ENCODE results near the gene EFEMP2. TPM values are rescaled to one million over a fixed set of nuclear protein-coding genes. Genes with fewer than 3 reads are reported as not detected.

The EFEMP2 gene
- total and polyA plus RNA-seq, 2 experiments from 2014 or later: 7.4 to 9.4 TPM

DNA sequence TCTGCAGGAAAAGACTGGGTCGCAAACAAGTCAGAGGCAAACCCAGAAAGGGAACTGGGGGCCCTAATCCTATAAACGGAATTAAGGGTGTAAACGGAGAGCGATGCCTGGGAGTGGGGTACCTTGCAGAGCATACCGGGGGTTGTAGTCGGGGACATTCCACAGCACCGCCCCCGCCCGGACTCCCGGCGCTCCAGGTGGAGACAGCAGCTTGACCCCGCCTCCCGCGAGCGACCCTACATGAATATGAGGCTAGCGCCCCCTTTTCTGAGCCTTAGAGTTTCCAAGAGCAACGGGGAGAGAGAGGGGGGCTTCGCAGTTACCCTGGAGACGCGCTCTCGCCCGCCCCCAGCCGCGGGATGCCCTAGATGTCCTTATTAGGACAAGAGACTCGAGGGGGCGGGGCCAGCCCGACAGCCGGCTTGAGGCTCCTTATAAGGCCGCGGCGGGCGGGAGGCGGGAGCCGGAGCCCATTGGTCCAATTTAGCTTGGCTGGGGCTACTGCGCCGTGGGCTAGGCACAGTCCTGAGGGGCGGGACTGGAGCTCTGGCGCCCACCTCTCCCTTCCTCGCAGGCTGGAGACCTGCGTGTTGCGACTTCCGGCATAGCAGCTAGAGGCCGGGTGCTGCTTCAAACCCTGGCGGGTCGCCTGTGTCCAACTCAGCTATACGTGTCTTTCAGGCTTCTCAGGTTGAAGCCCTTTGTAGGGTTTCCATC is 13.3 kb downstream of the EFEMP2 start:
- peaks cover 31% of the 10 kb centered on the region for H4K20me1 ChIP-seq (replicated peaks; ENCODE audit: insufficient read depth)
- H3K9me2 ChIP-seq (ENCODE audit: insufficient read depth): no peaks in the 10 kb centered on the region
- no peak overlapping the region for H2AFZ ChIP-seq
- no peaks in the 10 kb centered on the region for H3K27me3 ChIP-seq (ENCODE audit: insufficient read depth)
- peaks cover 28% of the 10 kb centered on the region for H3K4me1 Mint-ChIP-seq
- peaks cover 4% of the 10 kb centered on the region; the same call in 2 of the 3 replicates for H3K9me3 Mint-ChIP-seq
- DNase-seq (ENCODE audit: low spot score): peak; percentile 100
- H3K27ac Mint-ChIP-seq: peak overlapping the region; percentile 97
- TF ChIP-seq POLR2AphosphoS5 (IDR thresholded peaks at IDR 0.05; ENCODE audit: low read depth) (peak; percentile 87), JUNB (IDR thresholded peaks at IDR 0.05; ENCODE audit: unreplicated experiment) (no peak), EZH2phosphoT487 (IDR thresholded peaks at IDR 0.05; ENCODE audit: unreplicated experiment) (no peak), NANOG (IDR thresholded peaks at IDR 0.05; ENCODE audit: borderline replicate concordance) (no peak), ZNF114 (CRISPR knock-in tag; IDR thresholded peaks at IDR 0.05) (no peak), EZH2 (IDR thresholded peaks at IDR 0.05; ENCODE audit: low read depth, unreplicated experiment) (no peak), ZNF331 (CRISPR knock-in tag; IDR thresholded peaks at IDR 0.05; ENCODE audit: low read depth) (no peak), CREB1 (CRISPR knock-in tag; IDR thresholded peaks at IDR 0.05; ENCODE audit: low read depth) (no peak), STAT1 (IDR thresholded peaks at IDR 0.05; ENCODE audit: unreplicated experiment) (no peak)
- TF ChIP-seq, protein P1, sequence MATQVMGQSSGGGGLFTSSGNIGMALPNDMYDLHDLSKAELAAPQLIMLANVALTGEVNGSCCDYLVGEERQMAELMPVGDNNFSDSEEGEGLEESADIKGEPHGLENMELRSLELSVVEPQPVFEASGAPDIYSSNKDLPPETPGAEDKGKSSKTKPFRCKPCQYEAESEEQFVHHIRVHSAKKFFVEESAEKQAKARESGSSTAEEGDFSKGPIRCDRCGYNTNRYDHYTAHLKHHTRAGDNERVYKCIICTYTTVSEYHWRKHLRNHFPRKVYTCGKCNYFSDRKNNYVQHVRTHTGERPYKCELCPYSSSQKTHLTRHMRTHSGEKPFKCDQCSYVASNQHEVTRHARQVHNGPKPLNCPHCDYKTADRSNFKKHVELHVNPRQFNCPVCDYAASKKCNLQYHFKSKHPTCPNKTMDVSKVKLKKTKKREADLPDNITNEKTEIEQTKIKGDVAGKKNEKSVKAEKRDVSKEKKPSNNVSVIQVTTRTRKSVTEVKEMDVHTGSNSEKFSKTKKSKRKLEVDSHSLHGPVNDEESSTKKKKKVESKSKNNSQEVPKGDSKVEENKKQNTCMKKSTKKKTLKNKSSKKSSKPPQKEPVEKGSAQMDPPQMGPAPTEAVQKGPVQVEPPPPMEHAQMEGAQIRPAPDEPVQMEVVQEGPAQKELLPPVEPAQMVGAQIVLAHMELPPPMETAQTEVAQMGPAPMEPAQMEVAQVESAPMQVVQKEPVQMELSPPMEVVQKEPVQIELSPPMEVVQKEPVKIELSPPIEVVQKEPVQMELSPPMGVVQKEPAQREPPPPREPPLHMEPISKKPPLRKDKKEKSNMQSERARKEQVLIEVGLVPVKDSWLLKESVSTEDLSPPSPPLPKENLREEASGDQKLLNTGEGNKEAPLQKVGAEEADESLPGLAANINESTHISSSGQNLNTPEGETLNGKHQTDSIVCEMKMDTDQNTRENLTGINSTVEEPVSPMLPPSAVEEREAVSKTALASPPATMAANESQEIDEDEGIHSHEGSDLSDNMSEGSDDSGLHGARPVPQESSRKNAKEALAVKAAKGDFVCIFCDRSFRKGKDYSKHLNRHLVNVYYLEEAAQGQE (IDR thresholded peaks at IDR 0.05; ENCODE audit: unreplicated experiment): no peak
- TF ChIP-seq, protein P2, sequence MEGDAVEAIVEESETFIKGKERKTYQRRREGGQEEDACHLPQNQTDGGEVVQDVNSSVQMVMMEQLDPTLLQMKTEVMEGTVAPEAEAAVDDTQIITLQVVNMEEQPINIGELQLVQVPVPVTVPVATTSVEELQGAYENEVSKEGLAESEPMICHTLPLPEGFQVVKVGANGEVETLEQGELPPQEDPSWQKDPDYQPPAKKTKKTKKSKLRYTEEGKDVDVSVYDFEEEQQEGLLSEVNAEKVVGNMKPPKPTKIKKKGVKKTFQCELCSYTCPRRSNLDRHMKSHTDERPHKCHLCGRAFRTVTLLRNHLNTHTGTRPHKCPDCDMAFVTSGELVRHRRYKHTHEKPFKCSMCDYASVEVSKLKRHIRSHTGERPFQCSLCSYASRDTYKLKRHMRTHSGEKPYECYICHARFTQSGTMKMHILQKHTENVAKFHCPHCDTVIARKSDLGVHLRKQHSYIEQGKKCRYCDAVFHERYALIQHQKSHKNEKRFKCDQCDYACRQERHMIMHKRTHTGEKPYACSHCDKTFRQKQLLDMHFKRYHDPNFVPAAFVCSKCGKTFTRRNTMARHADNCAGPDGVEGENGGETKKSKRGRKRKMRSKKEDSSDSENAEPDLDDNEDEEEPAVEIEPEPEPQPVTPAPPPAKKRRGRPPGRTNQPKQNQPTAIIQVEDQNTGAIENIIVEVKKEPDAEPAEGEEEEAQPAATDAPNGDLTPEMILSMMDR (conservative IDR thresholded peaks at IDR 0.05; ENCODE audit: low read depth in 2 of 2): peak in 1 of 2 experiments; percentile 55; a peak in 2 of 4 replicates
- TF ChIP-seq, protein P3, sequence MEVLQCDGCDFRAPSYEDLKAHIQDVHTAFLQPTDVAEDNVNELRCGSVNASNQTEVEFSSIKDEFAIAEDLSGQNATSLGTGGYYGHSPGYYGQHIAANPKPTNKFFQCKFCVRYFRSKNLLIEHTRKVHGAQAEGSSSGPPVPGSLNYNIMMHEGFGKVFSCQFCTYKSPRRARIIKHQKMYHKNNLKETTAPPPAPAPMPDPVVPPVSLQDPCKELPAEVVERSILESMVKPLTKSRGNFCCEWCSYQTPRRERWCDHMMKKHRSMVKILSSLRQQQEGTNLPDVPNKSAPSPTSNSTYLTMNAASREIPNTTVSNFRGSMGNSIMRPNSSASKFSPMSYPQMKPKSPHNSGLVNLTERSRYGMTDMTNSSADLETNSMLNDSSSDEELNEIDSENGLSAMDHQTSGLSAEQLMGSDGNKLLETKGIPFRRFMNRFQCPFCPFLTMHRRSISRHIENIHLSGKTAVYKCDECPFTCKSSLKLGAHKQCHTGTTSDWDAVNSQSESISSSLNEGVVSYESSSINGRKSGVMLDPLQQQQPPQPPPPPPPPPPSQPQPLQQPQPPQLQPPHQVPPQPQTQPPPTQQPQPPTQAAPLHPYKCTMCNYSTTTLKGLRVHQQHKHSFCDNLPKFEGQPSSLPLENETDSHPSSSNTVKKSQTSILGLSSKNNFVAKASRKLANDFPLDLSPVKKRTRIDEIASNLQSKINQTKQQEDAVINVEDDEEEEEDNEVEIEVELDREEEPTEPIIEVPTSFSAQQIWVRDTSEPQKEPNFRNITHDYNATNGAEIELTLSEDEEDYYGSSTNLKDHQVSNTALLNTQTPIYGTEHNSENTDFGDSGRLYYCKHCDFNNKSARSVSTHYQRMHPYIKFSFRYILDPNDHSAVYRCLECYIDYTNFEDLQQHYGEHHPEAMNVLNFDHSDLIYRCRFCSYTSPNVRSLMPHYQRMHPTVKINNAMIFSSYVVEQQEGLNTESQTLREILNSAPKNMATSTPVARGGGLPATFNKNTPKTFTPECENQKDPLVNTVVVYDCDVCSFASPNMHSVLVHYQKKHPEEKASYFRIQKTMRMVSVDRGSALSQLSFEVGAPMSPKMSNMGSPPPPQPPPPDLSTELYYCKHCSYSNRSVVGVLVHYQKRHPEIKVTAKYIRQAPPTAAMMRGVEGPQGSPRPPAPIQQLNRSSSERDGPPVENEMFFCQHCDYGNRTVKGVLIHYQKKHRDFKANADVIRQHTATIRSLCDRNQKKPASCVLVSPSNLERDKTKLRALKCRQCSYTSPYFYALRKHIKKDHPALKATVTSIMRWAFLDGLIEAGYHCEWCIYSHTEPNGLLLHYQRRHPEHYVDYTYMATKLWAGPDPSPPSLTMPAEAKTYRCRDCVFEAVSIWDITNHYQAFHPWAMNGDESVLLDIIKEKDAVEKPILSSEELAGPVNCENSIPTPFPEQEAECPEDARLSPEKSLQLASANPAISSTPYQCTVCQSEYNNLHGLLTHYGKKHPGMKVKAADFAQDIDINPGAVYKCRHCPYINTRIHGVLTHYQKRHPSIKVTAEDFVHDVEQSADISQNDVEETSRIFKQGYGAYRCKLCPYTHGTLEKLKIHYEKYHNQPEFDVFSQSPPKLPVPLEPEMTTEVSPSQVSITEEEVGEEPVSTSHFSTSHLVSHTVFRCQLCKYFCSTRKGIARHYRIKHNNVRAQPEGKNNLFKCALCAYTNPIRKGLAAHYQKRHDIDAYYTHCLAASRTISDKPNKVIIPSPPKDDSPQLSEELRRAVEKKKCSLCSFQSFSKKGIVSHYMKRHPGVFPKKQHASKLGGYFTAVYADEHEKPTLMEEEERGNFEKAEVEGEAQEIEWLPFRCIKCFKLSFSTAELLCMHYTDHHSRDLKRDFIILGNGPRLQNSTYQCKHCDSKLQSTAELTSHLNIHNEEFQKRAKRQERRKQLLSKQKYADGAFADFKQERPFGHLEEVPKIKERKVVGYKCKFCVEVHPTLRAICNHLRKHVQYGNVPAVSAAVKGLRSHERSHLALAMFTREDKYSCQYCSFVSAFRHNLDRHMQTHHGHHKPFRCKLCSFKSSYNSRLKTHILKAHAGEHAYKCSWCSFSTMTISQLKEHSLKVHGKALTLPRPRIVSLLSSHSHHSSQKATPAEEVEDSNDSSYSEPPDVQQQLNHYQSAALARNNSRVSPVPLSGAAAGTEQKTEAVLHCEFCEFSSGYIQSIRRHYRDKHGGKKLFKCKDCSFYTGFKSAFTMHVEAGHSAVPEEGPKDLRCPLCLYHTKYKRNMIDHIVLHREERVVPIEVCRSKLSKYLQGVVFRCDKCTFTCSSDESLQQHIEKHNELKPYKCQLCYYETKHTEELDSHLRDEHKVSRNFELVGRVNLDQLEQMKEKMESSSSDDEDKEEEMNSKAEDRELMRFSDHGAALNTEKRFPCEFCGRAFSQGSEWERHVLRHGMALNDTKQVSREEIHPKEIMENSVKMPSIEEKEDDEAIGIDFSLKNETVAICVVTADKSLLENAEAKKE (CRISPR knock-in tag; IDR thresholded peaks at IDR 0.05): no peak
- TF ChIP-seq, protein P4, sequence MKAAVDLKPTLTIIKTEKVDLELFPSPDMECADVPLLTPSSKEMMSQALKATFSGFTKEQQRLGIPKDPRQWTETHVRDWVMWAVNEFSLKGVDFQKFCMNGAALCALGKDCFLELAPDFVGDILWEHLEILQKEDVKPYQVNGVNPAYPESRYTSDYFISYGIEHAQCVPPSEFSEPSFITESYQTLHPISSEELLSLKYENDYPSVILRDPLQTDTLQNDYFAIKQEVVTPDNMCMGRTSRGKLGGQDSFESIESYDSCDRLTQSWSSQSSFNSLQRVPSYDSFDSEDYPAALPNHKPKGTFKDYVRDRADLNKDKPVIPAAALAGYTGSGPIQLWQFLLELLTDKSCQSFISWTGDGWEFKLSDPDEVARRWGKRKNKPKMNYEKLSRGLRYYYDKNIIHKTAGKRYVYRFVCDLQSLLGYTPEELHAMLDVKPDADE (IDR thresholded peaks at IDR 0.05): peak; percentile 35; the same call in 1 of the 2 replicates
- peak; percentile 68 for ATAC-seq
- H3K27ac ChIP-seq (ENCODE audit: low read depth): peak overlapping the region; percentile 96
- H3K27me3 Mint-ChIP-seq (ENCODE audit: insufficient read depth, low read depth, poor library complexity): peaks cover 36% of the 10 kb centered on the region
- H3K36me3 ChIP-seq (ENCODE audit: insufficient read depth): peaks cover 22% of the 10 kb centered on the region
- peak overlapping the region; percentile 91 for H3K4me3 Mint-ChIP-seq
- H3K79me2 ChIP-seq (replicated peaks; ENCODE audit: insufficient read depth): peaks cover 43% of the 10 kb centered on the region
- H3K36me3 Mint-ChIP-seq (ENCODE audit: low read depth): peaks cover 56% of the 10 kb centered on the region
- peaks cover 11% of the 10 kb centered on the region for H3K4me1 ChIP-seq (ENCODE audit: insufficient read depth)
- peak overlapping the region; percentile 99 for H3K4me2 ChIP-seq
- H3K4me3 ChIP-seq: peak overlapping the region; percentile 95
- peaks cover 49% of the 10 kb centered on the region for H3F3A ChIP-seq (replicated peaks; ENCODE audit: low read depth)

Measured in GM23338 (cell line).